GM18508 (cell line): Measurements from ENCODE around the gene COMMD9.

Experiments used
- ATAC-seq: cut with Tn5 transposase; IDR thresholded peaks from one replicate; pipeline ENCODE4 v1.9.1; 2021; ENCODE audit warnings: moderate number of reproducible peaks; ENCODE audit not compliant: insufficient read depth, unreplicated experiment

COMMD9 gene

GRCh38 chr11:36229091-36229705 lies 60.0 kb downstream of the COMMD9 start:
- no peak for ATAC-seq

- no peak for ATAC-seq
These were observed 60.5 kb downstream of the COMMD9 start for GRCh38 chr11:36228689-36229088.

- ATAC-seq: no peak
These were observed 62.2 kb downstream of the COMMD9 start for GRCh38 chr11:36227044-36227443.

GRCh38 chr11:36224209-36224882 lies 64.9 kb downstream of the COMMD9 start:
- ATAC-seq: no peak

- no peak for ATAC-seq
These were observed 66.2 kb downstream of the COMMD9 start for GRCh38 chr11:36222831-36223635.
